ENCODE results near the gene NPAS1. TPM values are rescaled to one million over a fixed set of nuclear protein-coding genes. Genes with fewer than 3 reads are reported as not detected.
A peak's percentile ranks its signal among the peaks of the same experiment; 100 is the strongest.

Gene NPAS1
- total RNA-seq, 2 donors from 2014 or later: 0.39 TPM; not detected in 1

- peaks cover 0 to 68% of the 10 kb centered on the region in 2 donors for H3K4me1 ChIP-seq
- peaks cover 28% of the 10 kb centered on the region for H3K36me3 ChIP-seq
- no peaks in the 10 kb centered on the region for H3K9me3 ChIP-seq
- TF ChIP-seq CTCF (IDR thresholded peaks at IDR 0.05): no peak
- no peak overlapping the region for H3K27ac ChIP-seq
- no peak for DNase-seq (ENCODE audit: low spot score)
- no peak overlapping the region for H3K4me3 ChIP-seq
- no peaks in the 10 kb centered on the region for H3K27me3 ChIP-seq
Measured at GRCh38 chr19:46988614-46989230, 30.9 kb upstream of the NPAS1 start.

GRCh38 chr19:46990991-46991676 is 28.5 kb upstream of the NPAS1 start:
- Histone ChIP-seq H3K27ac (peak overlapping the region; percentile 61 to 66), H3K36me3 (peaks cover 28% of the 10 kb centered on the region), H3K4me3 (no peak overlapping the region), H3K27me3 (no peaks in the 10 kb centered on the region), H3K9me3 (no peaks in the 10 kb centered on the region), H3K4me1 (peaks cover 0 to 47% of the 10 kb centered on the region in 2 donors)
- peak; percentile 59 to 89 for TF ChIP-seq CTCF (IDR thresholded peaks at IDR 0.05)
- peak; percentile 88 for DNase-seq (ENCODE audit: low spot score)

- no peak for DNase-seq (ENCODE audit: low spot score)
- peaks cover 34% of the 10 kb centered on the region for H3K36me3 ChIP-seq
- H3K27me3 ChIP-seq: no peaks in the 10 kb centered on the region
- peak overlapping the region; percentile 67 to 72 for H3K27ac ChIP-seq
- H3K9me3 ChIP-seq: no peaks in the 10 kb centered on the region
- no peak overlapping the region for H3K4me3 ChIP-seq
- peaks cover 0 to 47% of the 10 kb centered on the region in 2 donors for H3K4me1 ChIP-seq
- TF ChIP-seq CTCF (IDR thresholded peaks at IDR 0.05): no peak
Measured at GRCh38 chr19:46992699-46993535, 26.7 kb upstream of the NPAS1 start.

- H3K27ac ChIP-seq: peak overlapping the region; percentile 67 to 72
- no peak overlapping the region for H3K4me3 ChIP-seq
- H3K27me3 ChIP-seq: no peaks in the 10 kb centered on the region
- H3K36me3 ChIP-seq: peaks cover 34% of the 10 kb centered on the region
- H3K9me3 ChIP-seq: no peaks in the 10 kb centered on the region
- TF ChIP-seq CTCF (IDR thresholded peaks at IDR 0.05): no peak
- H3K4me1 ChIP-seq: peaks cover 0 to 40% of the 10 kb centered on the region in 2 donors
- no peak for DNase-seq (ENCODE audit: low spot score)
Measured at GRCh38 chr19:46993622-46994021, 26.0 kb upstream of the NPAS1 start.

- H3K9me3 ChIP-seq: no peaks in the 10 kb centered on the region
- H3K36me3 ChIP-seq: peaks cover 37% of the 10 kb centered on the region
- no peaks in the 10 kb centered on the region for H3K27me3 ChIP-seq
- peaks cover 0 to 38% of the 10 kb centered on the region in 2 donors for H3K4me1 ChIP-seq
- no peak for DNase-seq (ENCODE audit: low spot score)
- no peak overlapping the region for H3K4me3 ChIP-seq
- TF ChIP-seq CTCF (IDR thresholded peaks at IDR 0.05): no peak
- H3K27ac ChIP-seq: peak overlapping the region; percentile 67 to 72
Measured at GRCh38 chr19:46994141-46994686, 25.4 kb upstream of the NPAS1 start.
